GM19043 (cell line): Measurements from ENCODE around the gene CEP97.
"Not testable (repeated sequence)": the region's sequence is repeated elsewhere in the genome, so short reads cannot be mapped to it uniquely, and the experiment has no call there.

ENCODE experiments used
- ATAC-seq: cut with Tn5 transposase; IDR thresholded peaks from one replicate; pipeline ENCODE4 v1.9.1; 2021; ENCODE audit warnings: low read depth; ENCODE audit not compliant: unreplicated experiment

CEP97 gene

GRCh38 chr3:101702726-101703125, 21.7 kb upstream of the CEP97 start:
- ATAC-seq = no peak

GRCh38 chr3:101703169-101703568, 21.2 kb upstream of the CEP97 start:
- no peak for ATAC-seq

GRCh38 chr3:101704639-101705038, 19.8 kb upstream of the CEP97 start:
- ATAC-seq = not testable (repeated sequence)

GRCh38 chr3:101709126-101709525, 15.3 kb upstream of the CEP97 start:
- no peak for ATAC-seq

- no peak for ATAC-seq
Observed at GRCh38 chr3:101718455-101718854, 6.0 kb upstream of the CEP97 start.

GRCh38 chr3:101719604-101720185, 4.7 kb upstream of the CEP97 start:
- ATAC-seq = no peak

GRCh38 chr3:101720851-101721840, 3.3 kb upstream of the CEP97 start:
- ATAC-seq = no peak

- peak; percentile 55 for ATAC-seq
Observed at GRCh38 chr3:101722394-101723173, 1.8 kb upstream of the CEP97 start.

GRCh38 chr3:101725194-101725889, 928 bp downstream of the CEP97 start:
- ATAC-seq = peak; percentile 5

DNA sequence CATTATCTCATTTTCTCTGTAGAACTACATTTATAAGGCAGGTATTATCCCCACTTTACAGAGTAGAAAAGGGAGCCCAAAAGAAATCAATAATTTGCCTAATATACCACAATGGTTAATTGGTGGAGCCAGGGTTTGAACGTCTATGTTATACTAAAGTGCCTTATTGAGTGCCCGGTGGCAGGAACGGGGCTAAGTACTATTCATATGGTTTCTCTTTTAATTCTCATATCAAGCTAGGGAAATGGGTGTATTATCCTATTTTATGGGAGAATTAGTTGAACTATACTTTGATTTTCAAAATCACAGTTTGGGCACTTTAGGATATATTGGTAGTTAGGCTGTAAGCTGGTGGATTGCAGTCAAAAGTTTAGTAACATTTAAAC, 1.5 kb downstream of the CEP97 start:
- no peak for ATAC-seq

DNA sequence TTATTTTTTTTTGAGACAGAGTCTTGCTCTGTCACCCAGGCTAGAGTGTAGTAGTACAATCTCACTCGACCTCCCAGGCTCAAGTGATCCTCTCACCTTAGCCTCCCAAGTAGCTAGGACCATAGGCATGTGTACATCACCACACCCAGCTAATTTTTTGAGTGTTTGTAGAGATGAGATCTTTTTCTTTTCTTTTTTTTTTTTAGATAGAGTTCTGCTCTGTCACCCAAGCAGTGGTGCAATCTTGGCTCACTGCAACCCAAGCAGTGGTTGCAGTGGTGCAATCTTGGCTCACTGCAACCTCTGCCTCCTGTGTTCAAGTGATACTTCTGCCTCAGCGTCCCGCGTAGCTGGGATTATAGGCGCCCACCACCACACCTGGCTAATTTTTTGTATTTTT, 5.2 kb downstream of the CEP97 start:
- ATAC-seq = no peak

- no peak for ATAC-seq
Observed at GRCh38 chr3:101730839-101731238, 6.4 kb downstream of the CEP97 start.

DNA sequence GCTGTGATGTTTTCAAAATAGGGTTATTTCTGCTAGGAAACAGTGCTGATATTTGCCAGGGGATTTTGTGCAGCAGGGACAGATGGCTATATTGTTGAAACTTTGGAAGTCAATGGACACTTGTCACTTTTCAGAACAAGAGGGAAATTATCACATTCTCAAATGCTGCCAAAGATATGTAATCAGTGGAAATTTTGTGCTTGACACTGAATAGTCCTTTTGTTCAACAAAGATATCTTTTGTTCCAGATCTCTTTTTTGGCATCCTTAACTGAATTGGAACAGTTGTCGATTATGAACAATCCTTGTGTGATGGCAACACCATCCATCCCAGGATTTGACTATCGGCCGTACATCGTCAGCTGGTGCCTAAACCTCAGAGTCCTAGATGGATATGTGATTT, 7.8 kb downstream of the CEP97 start:
- ATAC-seq = no peak

GRCh38 chr3:101735833-101736232, 11.4 kb downstream of the CEP97 start:
- no peak for ATAC-seq

GRCh38 chr3:101741914-101742313, 17.5 kb downstream of the CEP97 start:
- not testable (repeated sequence) for ATAC-seq

DNA sequence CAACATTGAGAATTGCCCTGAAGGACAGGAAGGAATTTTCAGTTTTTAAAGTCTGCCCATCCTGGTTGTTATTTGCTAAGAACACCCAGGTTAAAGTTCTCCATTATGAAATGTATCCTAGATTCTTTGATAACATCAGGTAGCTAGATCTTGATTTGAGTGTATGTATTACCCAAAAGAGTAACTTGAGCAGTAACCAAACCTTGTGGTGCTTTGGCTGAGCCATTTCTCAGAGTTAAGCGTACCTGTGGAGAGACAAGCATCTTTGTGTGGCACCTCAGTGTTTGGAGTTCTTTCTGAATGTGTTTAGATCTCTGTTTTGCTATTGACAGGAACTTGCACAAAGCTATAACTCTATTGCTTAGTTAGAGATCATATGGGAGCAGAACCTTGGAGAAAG, 20.4 kb downstream of the CEP97 start:
- ATAC-seq = no peak

GRCh38 chr3:101745934-101746333, 21.5 kb downstream of the CEP97 start:
- ATAC-seq = not testable (repeated sequence)

DNA sequence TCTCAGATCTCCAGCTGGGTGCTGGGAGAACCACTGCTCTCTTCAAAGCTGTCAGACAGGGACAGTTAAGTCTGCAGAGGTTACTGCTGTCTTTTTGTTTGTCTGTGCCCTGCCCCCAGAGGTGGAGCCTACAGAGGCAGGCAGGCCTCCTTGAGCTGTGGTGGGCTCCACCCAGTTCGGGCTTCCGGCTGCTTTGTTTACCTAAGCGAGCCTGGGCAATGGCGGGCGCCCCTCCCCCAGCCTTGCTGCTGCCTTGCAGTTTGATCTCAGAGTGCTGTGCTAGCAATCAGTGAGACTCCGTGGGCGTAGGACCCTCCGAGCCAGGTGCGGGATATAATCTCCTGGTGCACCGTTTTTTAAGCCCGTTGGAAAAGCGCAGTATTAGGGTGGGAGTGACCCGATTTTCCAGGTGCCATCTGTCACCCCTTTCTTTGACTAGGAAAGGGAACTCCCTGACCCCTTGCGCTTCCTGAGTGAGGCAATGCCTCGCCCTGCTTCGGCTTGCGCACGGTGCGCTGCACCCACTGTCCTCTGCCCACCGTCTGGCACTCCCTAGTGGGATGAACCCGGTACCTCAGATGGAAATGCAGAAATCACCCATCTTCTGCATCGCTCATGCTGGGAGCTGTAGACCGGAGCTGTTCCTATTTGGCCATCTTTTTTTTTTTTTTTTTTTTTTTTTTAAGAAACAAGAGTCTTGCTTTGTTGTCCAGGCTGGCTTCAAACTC, 29.1 kb downstream of the CEP97 start:
- not testable (repeated sequence) for ATAC-seq

- ATAC-seq = no peak
Observed at GRCh38 chr3:101758224-101758623, 33.8 kb downstream of the CEP97 start.
